Measurements from ENCODE around the gene FBXO11. TPM values are rescaled to one million over a fixed set of nuclear protein-coding genes. Genes with fewer than 3 reads are reported as not detected.
"Not testable (repeated sequence)": the region's sequence is repeated elsewhere in the genome, so short reads cannot be mapped to it uniquely, and the experiment has no call there.

FBXO11 gene
- total RNA-seq, 2 donors from 2014 or later: 53.8 to 99.8 TPM

DNA sequence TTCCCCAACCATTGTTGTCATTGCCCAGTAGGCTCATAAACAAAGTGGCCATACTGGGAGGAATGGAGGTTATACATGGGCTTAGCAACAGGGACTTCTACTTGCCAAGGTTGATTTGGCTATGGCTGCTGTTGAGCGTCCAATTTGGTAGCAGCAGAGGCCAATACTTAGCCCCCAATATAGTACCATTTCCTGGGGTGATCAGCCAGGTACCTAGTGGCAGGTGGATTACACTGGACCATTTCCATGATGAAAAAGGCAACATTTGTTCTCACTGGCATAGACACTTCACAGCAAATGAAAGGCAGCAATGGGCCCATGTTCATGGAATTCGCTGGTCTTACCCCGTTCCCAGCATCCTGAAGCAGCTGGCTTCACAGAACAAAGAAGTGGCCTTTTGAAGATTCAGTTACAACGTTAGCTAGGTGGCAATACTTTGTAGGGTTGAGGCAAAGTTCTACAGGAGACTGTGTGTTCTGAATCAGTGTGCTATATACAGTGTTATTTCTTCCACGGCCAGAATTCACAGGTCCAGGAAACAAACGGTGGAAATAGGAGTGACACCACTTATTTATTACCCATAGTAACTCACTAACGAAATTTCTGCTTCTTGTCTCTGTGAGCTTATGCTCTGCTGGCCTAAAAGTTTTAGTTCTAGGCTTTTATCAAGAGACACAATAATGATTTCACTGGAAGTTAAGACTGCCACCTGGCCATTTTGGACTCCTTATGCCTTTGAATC lies 37.5 kb downstream of the FBXO11 start:
- Histone ChIP-seq H3K27me3 (replicated peaks; ENCODE audit: insufficient read depth) (no peaks in the 10 kb centered on the region), H3K4me3 (no peak overlapping the region), H3K27ac (no peak overlapping the region), H3K4me1 (ENCODE audit: control insufficient read depth in 1 of 2, low read depth in 2 of 2) (peaks cover 23 to 41% of the 10 kb centered on the region in 2 donors), H3K9me3 (no peaks in the 10 kb centered on the region), H3K36me3 (no peaks in the 10 kb centered on the region)
- TF ChIP-seq, protein P1, sequence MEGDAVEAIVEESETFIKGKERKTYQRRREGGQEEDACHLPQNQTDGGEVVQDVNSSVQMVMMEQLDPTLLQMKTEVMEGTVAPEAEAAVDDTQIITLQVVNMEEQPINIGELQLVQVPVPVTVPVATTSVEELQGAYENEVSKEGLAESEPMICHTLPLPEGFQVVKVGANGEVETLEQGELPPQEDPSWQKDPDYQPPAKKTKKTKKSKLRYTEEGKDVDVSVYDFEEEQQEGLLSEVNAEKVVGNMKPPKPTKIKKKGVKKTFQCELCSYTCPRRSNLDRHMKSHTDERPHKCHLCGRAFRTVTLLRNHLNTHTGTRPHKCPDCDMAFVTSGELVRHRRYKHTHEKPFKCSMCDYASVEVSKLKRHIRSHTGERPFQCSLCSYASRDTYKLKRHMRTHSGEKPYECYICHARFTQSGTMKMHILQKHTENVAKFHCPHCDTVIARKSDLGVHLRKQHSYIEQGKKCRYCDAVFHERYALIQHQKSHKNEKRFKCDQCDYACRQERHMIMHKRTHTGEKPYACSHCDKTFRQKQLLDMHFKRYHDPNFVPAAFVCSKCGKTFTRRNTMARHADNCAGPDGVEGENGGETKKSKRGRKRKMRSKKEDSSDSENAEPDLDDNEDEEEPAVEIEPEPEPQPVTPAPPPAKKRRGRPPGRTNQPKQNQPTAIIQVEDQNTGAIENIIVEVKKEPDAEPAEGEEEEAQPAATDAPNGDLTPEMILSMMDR (IDR thresholded peaks at IDR 0.05): no peak
- no peak for DNase-seq (ENCODE audit: low spot score)
- ATAC-seq (ENCODE audit: insufficient number of reproducible peaks, low FRiP score, low read depth): no peak

GRCh38 chr2:47867205-47867604 lies 39.1 kb downstream of the FBXO11 start:
- ATAC-seq (ENCODE audit: insufficient number of reproducible peaks, low FRiP score, low read depth) (peak; percentile 72), DNase-seq (ENCODE audit: low spot score) (no peak)
- H3K4me1 ChIP-seq (ENCODE audit: control insufficient read depth in 1 of 2, low read depth in 2 of 2): peaks cover 26 to 35% of the 10 kb centered on the region in 2 donors

DNA sequence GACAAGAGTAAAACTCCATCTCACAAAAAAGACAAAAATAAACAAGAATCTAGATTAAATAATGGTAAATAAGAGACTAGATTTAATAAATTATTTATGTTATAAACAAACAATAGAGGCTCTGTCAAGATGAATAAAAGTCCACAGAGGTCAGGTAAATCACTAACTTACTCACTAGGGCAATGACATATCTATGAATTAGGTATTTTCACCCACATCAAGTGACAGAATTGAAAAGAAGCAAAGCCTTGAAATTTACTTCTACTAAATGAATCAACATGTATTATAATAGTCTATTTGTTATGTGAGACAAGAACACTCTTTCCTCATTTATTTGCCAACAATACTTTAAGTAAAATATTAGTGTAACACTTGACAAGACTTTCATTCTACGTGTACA lies 41.7 kb downstream of the FBXO11 start:
- ATAC-seq (ENCODE audit: insufficient number of reproducible peaks, low FRiP score, low read depth) (no peak), DNase-seq (ENCODE audit: low spot score) (no peak)
- H3K9me3 ChIP-seq: no peaks in the 10 kb centered on the region
- peaks cover 20 to 26% of the 10 kb centered on the region in 2 donors for H3K4me1 ChIP-seq (ENCODE audit: control insufficient read depth in 1 of 2, low read depth in 2 of 2)
- no peaks in the 10 kb centered on the region for H3K36me3 ChIP-seq
- no peak overlapping the region for H3K4me3 ChIP-seq
- H3K27ac ChIP-seq: no peak overlapping the region
- TF ChIP-seq, protein P1 (IDR thresholded peaks at IDR 0.05): no peak
- H3K27me3 ChIP-seq (replicated peaks; ENCODE audit: insufficient read depth): no peaks in the 10 kb centered on the region

More at GRCh38 chr2:47867205-47867604, 39.1 kb downstream of the FBXO11 start:
- Histone ChIP-seq H3K4me3 (no peak overlapping the region), H3K27ac (peak overlapping the region in 1 of 2 donors; percentile 6), H3K36me3 (no peaks in the 10 kb centered on the region), H3K9me3 (no peaks in the 10 kb centered on the region), H3K27me3 (replicated peaks; ENCODE audit: insufficient read depth) (no peaks in the 10 kb centered on the region)
- TF ChIP-seq, protein P1 (IDR thresholded peaks at IDR 0.05): no peak

DNA sequence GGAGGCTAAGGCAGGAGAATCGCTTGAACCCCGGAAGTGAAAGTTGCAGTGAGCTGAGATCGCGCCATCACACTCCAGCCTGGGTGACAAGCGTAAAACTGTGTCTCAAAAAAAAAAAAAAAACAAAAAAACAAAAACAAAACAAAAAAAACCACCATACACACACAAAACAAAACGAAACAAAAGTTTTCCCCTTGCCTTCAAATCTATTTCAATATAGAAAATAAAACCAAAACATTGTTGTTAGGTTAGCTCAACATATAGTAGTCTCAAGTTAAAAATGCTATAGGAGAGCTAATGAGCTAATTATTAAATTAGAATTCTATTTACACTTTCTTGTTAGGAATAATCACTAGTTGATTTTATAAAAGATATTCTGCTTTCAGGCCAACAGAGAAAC lies 43.3 kb downstream of the FBXO11 start:
- Histone ChIP-seq H3K9me3 (no peaks in the 10 kb centered on the region), H3K4me3 (no peak overlapping the region), H3K27me3 (replicated peaks; ENCODE audit: insufficient read depth) (no peaks in the 10 kb centered on the region), H3K4me1 (ENCODE audit: control insufficient read depth in 1 of 2, low read depth in 2 of 2) (peaks cover 14 to 22% of the 10 kb centered on the region in 2 donors), H3K36me3 (no peaks in the 10 kb centered on the region), H3K27ac (no peak overlapping the region)
- DNase-seq (ENCODE audit: low spot score) (no peak), ATAC-seq (ENCODE audit: insufficient number of reproducible peaks, low FRiP score, low read depth) (no peak)
- TF ChIP-seq, protein P1 (IDR thresholded peaks at IDR 0.05): no peak

DNA sequence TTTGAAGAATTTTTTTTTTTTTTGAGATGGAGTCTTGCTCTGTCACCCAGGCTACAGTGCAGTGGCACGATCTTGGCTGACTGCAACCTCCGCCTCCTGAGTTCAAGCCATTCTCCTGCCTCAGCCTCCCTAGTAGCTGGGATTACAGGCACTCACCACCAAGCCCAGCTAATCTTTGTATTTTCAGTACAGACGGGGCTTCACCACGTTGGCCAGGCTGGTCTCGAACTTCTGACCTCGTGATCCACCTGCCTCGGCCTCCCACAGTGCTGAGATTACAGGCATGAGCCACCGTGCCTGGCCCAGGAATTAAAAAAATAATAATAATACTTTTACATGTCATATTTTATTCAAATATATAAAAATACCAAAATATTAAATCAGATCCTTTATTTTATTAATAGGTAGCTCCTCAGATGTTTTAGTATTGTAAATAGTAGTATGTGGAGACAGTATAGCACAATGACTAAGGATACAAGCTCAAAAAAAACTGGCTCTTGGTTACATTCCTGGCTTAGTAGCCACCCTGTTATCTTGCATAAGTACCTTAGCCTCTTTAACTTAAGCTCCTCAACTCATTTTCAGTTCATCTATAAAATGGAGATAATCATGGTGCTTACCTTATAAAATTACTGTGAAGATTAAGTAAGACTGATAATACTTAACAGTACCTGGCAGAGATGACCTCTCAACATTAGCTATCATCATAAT lies 53.1 kb downstream of the FBXO11 start:
- not testable (repeated sequence) for H3K9me3 ChIP-seq; ATAC-seq (ENCODE audit: insufficient number of reproducible peaks, low FRiP score, low read depth); H3K27ac ChIP-seq; H3K4me3 ChIP-seq; H3K27me3 ChIP-seq (replicated peaks; ENCODE audit: insufficient read depth); H3K36me3 ChIP-seq; DNase-seq (ENCODE audit: low spot score)
- H3K4me1 ChIP-seq (ENCODE audit: control insufficient read depth in 1 of 2, low read depth in 2 of 2): peaks cover 0 to 18% of the 10 kb centered on the region in 2 donors

Data from thoracic aorta (tissue), 2 donors.